H1 (cell line): ENCODE results near the gene CBX4. TPM values are rescaled to one million over a fixed set of nuclear protein-coding genes. Genes with fewer than 3 reads are reported as not detected.

Experiments
- CTCF ChIA-PET: fragments of 300-600 bp; sonication (Branson Sonifier 250); formaldehyde crosslinking; loops from one replicate; lab custom pipeline; 2021; ENCODE audit not compliant: partially characterized antibody; lab: Charles Lee
- POLR2A ChIA-PET: fragments of 300-600 bp; sonication (Branson Sonifier 250); formaldehyde crosslinking; loops from one replicate; lab custom pipeline; 2021; ENCODE audit warnings: inconsistent platforms; ENCODE audit not compliant: partially characterized antibody; lab: Charles Lee
- DNase-seq, 2 experiments: peaks; one replicate each; pipeline versions ENCODE4 v3.0.0 to v3.0.0-alpha.2; 2010 to 2022; ENCODE audit warnings: low spot score in 2 of 2, low read depth in 1 of 2, mixed read lengths in 1 of 2
- FAIRE-seq: peaks from 2 replicates; lab custom pipeline; 2011; peaks lifted over from hg19 to GRCh38; lab: Jason Lieb, UNC
- H2AFZ ChIP-seq: 2 replicates; pipeline ENCODE4 v1.8.1; 2012; ENCODE audit warnings: low read length, inconsistent platforms
- H2AK5ac ChIP-seq: 2 replicates; pipeline ENCODE4 v1.6.1; 2013; ENCODE audit warnings: low read depth, low read length
- H2BK120ac ChIP-seq: replicated peaks from 2 replicates; pipeline ENCODE3; 2013; ENCODE audit warnings: low read depth, low read length, inconsistent platforms
- H2BK12ac ChIP-seq: 2 replicates; pipeline ENCODE4 v1.6.1; 2013; ENCODE audit warnings: low read depth, low read length
- H2BK15ac ChIP-seq: 2 replicates; pipeline ENCODE4 v1.6.1; 2013; ENCODE audit warnings: low read length
- H2BK20ac ChIP-seq: 2 replicates; pipeline ENCODE4 v1.6.1; 2013; ENCODE audit warnings: low read length
- H2BK5ac ChIP-seq: 2 replicates; pipeline ENCODE4 v1.6.1; 2013; ENCODE audit warnings: low read depth, low read length
- H3K14ac ChIP-seq: 2 replicates; pipeline ENCODE4 v1.6.1; 2013; ENCODE audit warnings: inconsistent platforms; ENCODE audit not compliant: insufficient read length
- H3K18ac ChIP-seq: 2 replicates; pipeline ENCODE4 v1.6.1; 2013; ENCODE audit warnings: low read length; ENCODE audit errors: extremely low read depth
- H3K23ac ChIP-seq: 2 replicates; pipeline ENCODE4 v1.6.1; 2013; ENCODE audit warnings: inconsistent platforms; ENCODE audit not compliant: insufficient read length
- H3K23me2 ChIP-seq: 2 replicates; pipeline ENCODE4 v1.6.1; 2013; ENCODE audit warnings: low read depth, low read length
- H3K27ac ChIP-seq: 2 replicates; pipeline ENCODE4 v1.6.1; 2011; ENCODE audit warnings: low read depth, low read length, inconsistent platforms
- H3K27me3 ChIP-seq, 4 experiments: replicated peaks in 1 of 4; 1 replicate in 1 of 4; 2 replicates in 3 of 4; pipeline versions ENCODE4 v1.6.1 to v1.8.1; 2011 to 2013; ENCODE audit warnings: low read length in 3 of 4, mild to moderate bottlenecking in 3 of 4, inconsistent platforms in 2 of 4, mixed read lengths in 2 of 4, moderate library complexity in 1 of 4; ENCODE audit not compliant: control insufficient read depth in 3 of 4, insufficient read depth in 3 of 4; ENCODE audit errors: extremely low read depth in 1 of 4
- H3K36me3 ChIP-seq, 4 experiments: 2 replicates each; pipeline versions ENCODE4 v1.6.1 to v1.8.1; 2011 to 2013; ENCODE audit warnings: mild to moderate bottlenecking in 4 of 4, low read length in 3 of 4, moderate library complexity in 2 of 4, control low read depth in 1 of 4, inconsistent platforms in 1 of 4; ENCODE audit not compliant: insufficient read depth in 4 of 4, control insufficient read depth in 2 of 4
- H3K4ac ChIP-seq: replicated peaks from 2 replicates; pipeline ENCODE3; 2013; ENCODE audit warnings: low read length, low read depth, mixed read lengths, inconsistent platforms; ENCODE audit not compliant: insufficient read length
- H3K4me1 ChIP-seq, 4 experiments: replicated peaks in 1 of 4; 1 replicate in 1 of 4; 2 replicates in 3 of 4; pipeline versions ENCODE4 v1.6.1 to v1.8.1; 2011 to 2013; ENCODE audit warnings: low read length in 3 of 4, inconsistent platforms in 2 of 4, mixed read lengths in 1 of 4; ENCODE audit not compliant: insufficient read depth in 4 of 4, control insufficient read depth in 3 of 4
- H3K4me2 ChIP-seq, 2 experiments: 2 replicates each; pipeline versions ENCODE4 v1.6.1 to v1.8.1; 2011 to 2013; ENCODE audit warnings: low read depth in 2 of 2, low read length in 2 of 2, control low read depth in 1 of 2, inconsistent platforms in 1 of 2, mild to moderate bottlenecking in 1 of 2; ENCODE audit not compliant: insufficient read depth in 1 of 2
- H3K4me3 ChIP-seq, 4 experiments: fragments of 200-600, 300-600 bp in 1 of 4; sonication (generic), shearing (Covaris generic), sonication (Bioruptor Twin) in 1 of 4; 2 replicates each; pipeline versions ENCODE4 v1.5.1 to v1.8.1; 2011 to 2016; ENCODE audit warnings: low read length in 4 of 4, low read depth in 3 of 4, control low read depth in 2 of 4, inconsistent platforms in 2 of 4, mild to moderate bottlenecking in 2 of 4, mixed read lengths in 1 of 4, moderate library complexity in 1 of 4; ENCODE audit not compliant: insufficient read depth in 2 of 4; ENCODE audit errors: extremely low read depth in 1 of 4
- H3K56ac ChIP-seq: replicated peaks from 2 replicates; pipeline ENCODE3; 2013; ENCODE audit warnings: low read depth, mild to moderate bottlenecking, mixed read lengths, low read length, inconsistent platforms; ENCODE audit not compliant: insufficient read length
- H3K79me1 ChIP-seq: 2 replicates; pipeline ENCODE4 v1.6.1; 2013; ENCODE audit warnings: low read depth, low read length, control low read depth
- H3K79me2 ChIP-seq, 2 experiments: 2 replicates each; pipeline versions ENCODE4 v1.6.1 to v1.8.1; 2012 to 2013; ENCODE audit warnings: low read length in 2 of 2, mild to moderate bottlenecking in 2 of 2, inconsistent platforms in 1 of 2; ENCODE audit not compliant: insufficient read depth in 2 of 2, control insufficient read depth in 1 of 2
- H3K9ac ChIP-seq, 4 experiments: replicated peaks in 1 of 4; 1 replicate in 1 of 4; 2 replicates in 3 of 4; pipeline versions ENCODE4 v1.6.1 to v1.8.1; 2011 to 2013; ENCODE audit warnings: low read depth in 3 of 4, low read length in 3 of 4, control low read depth in 2 of 4, mild to moderate bottlenecking in 2 of 4, moderate library complexity in 2 of 4, inconsistent platforms in 1 of 4; ENCODE audit errors: extremely low read depth in 1 of 4
- H3K9me3 ChIP-seq, 2 experiments: 2 replicates each; pipeline versions ENCODE4 v1.6.1 to v1.8.1; 2012 to 2013; ENCODE audit warnings: mild to moderate bottlenecking in 2 of 2, moderate library complexity in 2 of 2, control low read depth in 1 of 2, inconsistent platforms in 1 of 2, low read depth in 1 of 2, low read length in 1 of 2, mixed read lengths in 1 of 2; ENCODE audit not compliant: insufficient read depth in 2 of 2
- H4K20me1 ChIP-seq, 2 experiments: replicated peaks in 1 of 2; 2 replicates each; pipeline versions ENCODE3 to v1.8.1; 2011 to 2013; ENCODE audit warnings: inconsistent platforms in 2 of 2, low read length in 2 of 2, mild to moderate bottlenecking in 1 of 2; ENCODE audit not compliant: insufficient read depth in 2 of 2, control insufficient read depth in 1 of 2
- H4K5ac ChIP-seq: 2 replicates; pipeline ENCODE4 v1.6.1; 2013; ENCODE audit warnings: low read length, low read depth, mixed read lengths, inconsistent platforms; ENCODE audit not compliant: insufficient read length
- H4K8ac ChIP-seq: 2 replicates; pipeline ENCODE4 v1.8.0; 2013; ENCODE audit warnings: mild to moderate bottlenecking, moderate library complexity, low read length, inconsistent platforms; ENCODE audit not compliant: insufficient read depth; ENCODE audit errors: extremely low read depth
- H4K91ac ChIP-seq: replicated peaks from 2 replicates; pipeline ENCODE3; 2013; ENCODE audit warnings: low read length, mixed read lengths, inconsistent platforms; ENCODE audit not compliant: insufficient read length
- CBX8 ChIP-seq: fragments of 300-800, 300-1000 bp; sonication (generic); IDR thresholded peaks from 2 replicates; pipeline ENCODE4 v1.7.1; 2016; ENCODE audit warnings: low read depth, low read length, borderline replicate concordance
- HDAC2 ChIP-seq, 2 experiments: fragments of 300-600 bp in 1 of 2; sonication (generic) in 1 of 2; IDR thresholded peaks; 2 replicates each; pipeline ENCODE4 v1.6.1; 2011 to 2012; ENCODE audit warnings: low read depth in 2 of 2, low read length in 2 of 2, mild to moderate bottlenecking in 2 of 2, moderate library complexity in 2 of 2, borderline replicate concordance in 1 of 2, inconsistent platforms in 1 of 2
- RNF2 ChIP-seq: fragments of 200-900, 300-1000 bp; sonication (generic); IDR thresholded peaks from 2 replicates; pipeline ENCODE4 v1.7.1; 2016; ENCODE audit warnings: borderline replicate concordance, low read depth, mild to moderate bottlenecking, antibody characterized with exemption, low read length; ENCODE audit not compliant: poor library complexity, severe bottlenecking; ENCODE audit errors: missing control alignments
- SIN3A ChIP-seq, 2 experiments: IDR thresholded peaks in 1 of 2; conservative IDR thresholded peaks in 1 of 2; 2 replicates each; pipeline ENCODE4 v1.6.1; 2011 to 2012; ENCODE audit warnings: low read length in 2 of 2, improper control_type of control experiment in 1 of 2, low read depth in 1 of 2, mild to moderate bottlenecking in 1 of 2
- SIRT6 ChIP-seq: IDR thresholded peaks from one replicate; pipeline ENCODE4 v1.7.1; 2012; ENCODE audit warnings: low read length, inconsistent platforms
- SP4 ChIP-seq: IDR thresholded peaks from 2 replicates; pipeline ENCODE4 v1.6.1; 2012; ENCODE audit warnings: low read length, inconsistent platforms
- WGBS, 2 experiments: shearing (Covaris generic) in 1 of 2; methylation state at CpG; one replicate each; pipeline versions ENCODE4 v1.1.6 to v1.1.7; 2013 to 2015; ENCODE audit warnings: low lambda C conversion rate in 2 of 2, mixed read lengths in 2 of 2, inconsistent platforms in 1 of 2, low coverage in 1 of 2, missing lambda C conversion rate in 1 of 2; ENCODE audit not compliant: insufficient replicate concordance in 2 of 2, insufficient coverage in 1 of 2, insufficient read length in 1 of 2; ENCODE audit errors: extremely low coverage in 1 of 2, missing lambda C conversion rate in 1 of 2; 5-methylcytosine and 5-hydroxymethylcytosine counted together
- polyA plus RNA-seq, 7 experiments: library from polyadenylated mRNA; depleted of rRNA in 3 of 7; stranded (reverse) in 5 of 7; unstranded in 2 of 7; fragments of >200 nt in 5 of 7; fragments of 200-250 nt in 2 of 7; gene quantifications; 1 replicate in 5 of 7; 2 replicates in 1 of 7; 4 replicates in 1 of 7; pipeline versions ENCODE4 v1.2.1 to v1.2.3, GENCODE V29; 2011 to 2013; ENCODE audit warnings: missing spikeins in 2 of 7, mixed read lengths in 2 of 7
- total RNA-seq: library from RNA; stranded (reverse); fragmentation: NEBNext Ultra II Directional; extraction: Animal tissue kit (Norgen Biotek cat#: 25700); gene quantifications from 2 replicates; pipeline ENCODE4 v1.2.1, GENCODE V29; 2021

The CBX4 gene
- total and polyA plus RNA-seq, 2 of the 8 experiments (the other 6 are each of a cell fraction or from before 2014, with no cell fraction given) = 1.8 to 4.0 TPM

- WGBS, 2 experiments = 10% methylated on average over 22 of the region's 22 CpGs; no CpG with 5 or more reads in 1 of the 2 experiments
- peaks cover 1 to 37% of the 10 kb centered on the region in 2 experiments for H4K20me1 ChIP-seq
- H2AK5ac ChIP-seq = peak overlapping the region; percentile 7
- H3K79me1 ChIP-seq = no peaks in the 10 kb centered on the region
- no peak overlapping the region for H4K5ac ChIP-seq
- H2BK120ac ChIP-seq = no peak overlapping the region
- peaks cover 2% of the 10 kb centered on the region for H3K23me2 ChIP-seq
- no peak overlapping the region for H4K8ac ChIP-seq
- TF ChIP-seq SIRT6 = no peak
- TF ChIP-seq SIN3A (conservative IDR thresholded peaks at IDR 0.05 in 1 of 2, IDR thresholded peaks at IDR 0.05 in 1 of 2; ENCODE audit: low read depth in 1 of 2, low read length in 2 of 2) = no peak
- no peak for TF ChIP-seq SP4
- TF ChIP-seq HDAC2 (IDR thresholded peaks at IDR 0.05; ENCODE audit: borderline replicate concordance in 1 of 2, low read depth in 2 of 2, low read length in 2 of 2) = no peak
- TF ChIP-seq RNF2 = peak; percentile 83
- TF ChIP-seq CBX8 = peak; percentile 81; the same call in 1 of the 2 replicates
- H2BK15ac ChIP-seq = peak overlapping the region; percentile 81; the same call in 1 of the 2 replicates
- peak overlapping the region in 3 of 4 experiments; percentile 2 to 42 (median 10); a peak in 2 of 8 replicates for H3K4me3 ChIP-seq
- ChIA-PET POLR2A (interaction anchor here (1.0 to 24.0 kb wide), 10 partner anchors 7 to 37 kb away, joined by 3 to 374 read pairs (median 6); partner anchors contain the start of genes CBX4 and CBX8), CTCF (interaction anchor here (0.6 to 19.1 kb wide), 14 partner anchors 11 to 1680 kb away, joined by 3 to 576 read pairs (median 6); partner anchors contain the start of gene CBX4)
- no peak overlapping the region for H2AFZ ChIP-seq
- H3K56ac ChIP-seq = no peak overlapping the region
- H3K4ac ChIP-seq = no peak overlapping the region
- no peak for FAIRE-seq
- H3K9me3 ChIP-seq = peaks cover 0 to 7% of the 10 kb centered on the region in 2 experiments; a peak in 3 of 4 replicates
- H3K36me3 ChIP-seq = peaks cover 0 to 5% (median 0%) of the 10 kb centered on the region in 4 experiments; a peak in 1 of 8 replicates
- peaks cover 88 to 98% (median 97%) of the 10 kb centered on the region in 4 experiments for H3K27me3 ChIP-seq
- H3K9ac ChIP-seq = no peak overlapping the region
- peak overlapping the region; percentile 48; the same call in 1 of the 2 replicates for H3K18ac ChIP-seq
- H2BK20ac ChIP-seq = peak overlapping the region; percentile 48; the same call in 1 of the 2 replicates
- no peak for DNase-seq
- H3K14ac ChIP-seq = no peak overlapping the region
- H3K79me2 ChIP-seq = no peaks in the 10 kb centered on the region
- peak overlapping the region in 1 of 2 experiments; percentile 44; a peak in 2 of 4 replicates for H3K4me2 ChIP-seq
- H2BK12ac ChIP-seq = peak overlapping the region; percentile 53
- H3K23ac ChIP-seq = no peak overlapping the region
- peaks cover 4 to 51% (median 41%) of the 10 kb centered on the region in 4 experiments for H3K4me1 ChIP-seq
- no peak overlapping the region for H3K27ac ChIP-seq
- peak overlapping the region; percentile 16; the same call in 1 of the 2 replicates for H2BK5ac ChIP-seq
- H4K91ac ChIP-seq = no peak overlapping the region
Measured at GRCh38 chr17:79804856-79805696, 34.2 kb downstream of the CBX4 start.
